Femur (tissue), 1 donor: ENCODE data around the gene PLCD1.
"Not testable (repeated sequence)": the region's sequence is repeated elsewhere in the genome, so short reads cannot be mapped to it uniquely, and the experiment has no call there.

ENCODE experiments used
- DNase-seq: peaks from one replicate; pipeline ENCODE4 v3.0.0-alpha.2; 2017

PLCD1 gene

GRCh38 chr3:37997791-37998370 is 31.6 kb downstream of the PLCD1 start:
- peak; percentile 40 for DNase-seq

- no peak for DNase-seq
These were observed 32.1 kb downstream of the PLCD1 start for GRCh38 chr3:37997342-37997741.

- peak; percentile 83 for DNase-seq
These were observed 32.6 kb downstream of the PLCD1 start for GRCh38 chr3:37996785-37997301.

- DNase-seq = peak; percentile 17
These were observed 33.5 kb downstream of the PLCD1 start for GRCh38 chr3:37995652-37996641.

- DNase-seq = no peak
These were observed 34.8 kb downstream of the PLCD1 start for GRCh38 chr3:37994639-37994972.

- DNase-seq = peak; percentile 87
These were observed 35.4 kb downstream of the PLCD1 start for GRCh38 chr3:37993820-37994638.

GRCh38 chr3:37993460-37993819 is 36.0 kb downstream of the PLCD1 start:
- no peak for DNase-seq

GRCh38 chr3:37993067-37993455 is 36.4 kb downstream of the PLCD1 start:
- DNase-seq = peak; percentile 16

GRCh38 chr3:37992271-37993066 is 37.0 kb downstream of the PLCD1 start:
- peak; percentile 10 for DNase-seq

- peak; percentile 20 for DNase-seq
These were observed 37.6 kb downstream of the PLCD1 start for GRCh38 chr3:37991823-37992222.

- peak; percentile 6 for DNase-seq
These were observed 38.3 kb downstream of the PLCD1 start for GRCh38 chr3:37991109-37991508.

- peak; percentile 23 for DNase-seq
These were observed 38.9 kb downstream of the PLCD1 start, which contains the start of gene VILL for GRCh38 chr3:37990527-37990926. Gene VILL (plus strand): TSS chr3:37990786. CDS start chr3:37993673, 2,887 bp downstream.

GRCh38 chr3:37989821-37990480 is 39.5 kb downstream of the PLCD1 start:
- no peak for DNase-seq

GRCh38 chr3:37988931-37989525 is 40.4 kb downstream of the PLCD1 start:
- DNase-seq = peak; percentile 6

- DNase-seq = not testable (repeated sequence)
These were observed 41.1 kb downstream of the PLCD1 start for GRCh38 chr3:37988376-37988775.

- DNase-seq = peak; percentile 12
These were observed 41.7 kb downstream of the PLCD1 start for GRCh38 chr3:37987751-37988179.

GRCh38 chr3:37987315-37987697 is 42.1 kb downstream of the PLCD1 start:
- peak; percentile 30 for DNase-seq

GRCh38 chr3:37986479-37987314 is 42.7 kb downstream of the PLCD1 start:
- DNase-seq = peak; percentile 16

GRCh38 chr3:37985637-37986320 is 43.7 kb downstream of the PLCD1 start:
- DNase-seq = peak; percentile 36

- peak; percentile 32 for DNase-seq
These were observed 44.8 kb downstream of the PLCD1 start for GRCh38 chr3:37984596-37984995.
